IPS-NIHi11 (cell line): Measurements from ENCODE around the gene FBXO44.
"Not testable (repeated sequence)": the region's sequence is repeated elsewhere in the genome, so short reads cannot be mapped to it uniquely, and the experiment has no call there.

Experiments used
- DNase-seq: peaks from one replicate; pipeline ENCODE4 v3.0.0; 2012; ENCODE audit warnings: mixed read lengths, low spot score

The FBXO44 gene, protein sequence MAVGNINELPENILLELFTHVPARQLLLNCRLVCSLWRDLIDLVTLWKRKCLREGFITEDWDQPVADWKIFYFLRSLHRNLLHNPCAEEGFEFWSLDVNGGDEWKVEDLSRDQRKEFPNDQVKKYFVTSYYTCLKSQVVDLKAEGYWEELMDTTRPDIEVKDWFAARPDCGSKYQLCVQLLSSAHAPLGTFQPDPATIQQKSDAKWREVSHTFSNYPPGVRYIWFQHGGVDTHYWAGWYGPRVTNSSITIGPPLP

DNA sequence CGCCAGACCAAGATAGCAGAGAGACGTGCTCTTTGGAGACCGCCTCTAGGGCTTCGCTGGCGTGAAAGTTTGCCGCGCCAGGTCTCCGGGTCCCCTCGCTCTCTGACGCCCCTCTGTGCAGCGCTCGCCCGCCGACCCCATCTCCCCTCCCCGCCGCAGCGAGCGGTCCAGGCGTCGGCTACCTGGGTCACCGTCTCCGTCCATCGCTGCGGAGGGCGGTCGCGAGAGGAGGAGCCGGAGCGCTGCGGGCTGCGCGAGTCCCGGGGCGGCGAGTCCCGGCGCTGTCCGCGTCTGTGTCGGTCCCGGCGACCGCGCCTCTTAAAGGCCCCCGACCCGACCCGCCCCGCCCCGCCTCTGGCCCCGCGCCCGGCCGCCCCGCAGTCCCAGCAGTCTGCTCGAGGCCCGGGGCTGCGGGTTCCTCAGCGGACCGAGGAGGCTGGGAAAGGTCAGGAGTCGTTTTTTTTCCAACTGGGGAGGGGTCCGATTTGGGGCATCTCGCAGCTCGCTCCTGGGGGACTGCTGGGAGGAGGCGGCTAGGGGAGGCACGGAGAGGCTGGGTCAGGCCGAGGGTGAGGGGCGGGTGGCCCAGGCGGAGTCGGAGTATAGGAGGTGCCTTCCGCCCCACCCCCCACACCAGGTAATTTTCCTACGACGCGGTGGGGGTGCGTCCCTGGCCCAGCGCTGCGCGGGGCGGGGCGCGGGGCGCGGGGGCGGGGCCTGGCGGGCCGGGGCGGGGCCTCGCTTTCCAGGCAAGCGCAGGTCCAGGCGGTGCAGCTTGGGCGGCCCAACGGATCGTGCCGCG is at the start of gene FBXO44, which contains the start of gene FBXO2:
Gene FBXO44 (plus strand): TSS at position 741 of the 802 bp plus-strand sequence. CDS start 959 bp downstream, outside the sequence.
Gene FBXO2 (minus strand): TSS at position 293 of the 802 bp plus-strand sequence. CDS start 89 bp downstream, at position 204.
- peak; percentile 88 for DNase-seq

DNA sequence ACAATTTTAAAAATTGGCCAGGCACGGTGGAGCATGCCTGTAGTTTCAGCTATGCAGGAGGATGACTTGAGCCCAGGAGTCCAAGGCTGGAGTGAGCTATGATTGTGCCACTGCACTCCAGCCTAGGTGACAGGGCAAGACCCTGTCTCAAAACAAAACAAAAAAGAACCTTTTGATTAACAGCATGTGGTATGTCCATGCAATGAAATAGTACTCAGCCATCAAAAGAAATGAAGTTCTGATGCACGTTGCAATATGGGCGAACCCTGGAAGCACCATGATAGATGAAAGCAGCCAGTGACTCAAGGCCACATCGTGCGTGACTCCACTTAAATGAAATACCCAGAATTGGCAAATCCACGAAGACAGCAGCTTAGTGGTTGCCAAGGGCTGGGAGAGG is 47.9 kb upstream of the FBXO44 start:
- no peak for DNase-seq

DNA sequence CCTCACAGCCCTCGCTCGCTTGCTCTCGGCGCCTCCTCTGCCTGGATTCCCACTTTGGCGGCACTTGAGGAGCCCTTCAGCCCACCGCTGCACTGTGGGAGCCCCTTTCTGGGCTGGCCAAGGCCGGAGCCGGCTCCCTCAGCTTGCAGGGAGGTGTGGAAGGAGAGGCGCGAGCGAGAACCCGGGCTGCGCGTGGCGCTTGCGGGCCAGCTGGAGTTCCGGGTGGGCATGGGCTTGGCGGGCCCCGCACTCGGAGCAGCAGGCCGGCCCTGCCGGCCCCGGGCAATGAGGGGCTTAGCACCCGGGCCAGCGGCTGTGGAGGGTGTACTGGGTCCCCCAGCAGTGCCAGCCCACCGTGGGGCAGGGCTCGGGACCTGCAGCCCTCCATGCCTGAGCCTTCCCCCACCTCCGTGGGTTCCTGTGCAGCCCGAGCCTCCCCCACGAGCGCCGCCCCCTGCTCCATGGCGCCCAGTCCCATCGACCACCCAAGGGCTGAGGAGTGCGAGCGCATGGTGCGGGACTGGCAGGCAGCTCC is 46.0 kb upstream of the FBXO44 start:
- not testable (repeated sequence) for DNase-seq

DNA sequence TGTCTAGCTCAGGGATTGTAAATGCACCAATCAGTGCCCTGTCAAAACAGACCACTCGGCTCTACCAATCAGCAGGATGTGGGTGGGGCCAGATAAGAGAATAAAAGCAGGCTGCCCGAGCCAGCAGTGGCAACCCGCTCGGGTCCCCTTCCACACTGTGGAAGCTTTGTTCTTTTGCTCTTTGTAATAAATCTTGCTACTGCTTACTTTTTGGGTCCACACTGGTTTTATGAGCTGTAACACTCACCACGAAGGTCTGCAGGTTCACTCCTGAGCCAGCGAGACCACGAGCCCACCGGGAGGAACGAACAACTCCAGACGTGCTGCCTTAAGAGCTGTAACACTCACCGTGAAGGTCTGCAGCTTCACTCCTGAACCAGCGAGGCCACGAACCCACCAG is 45.3 kb upstream of the FBXO44 start:
- not testable (repeated sequence) for DNase-seq

DNA sequence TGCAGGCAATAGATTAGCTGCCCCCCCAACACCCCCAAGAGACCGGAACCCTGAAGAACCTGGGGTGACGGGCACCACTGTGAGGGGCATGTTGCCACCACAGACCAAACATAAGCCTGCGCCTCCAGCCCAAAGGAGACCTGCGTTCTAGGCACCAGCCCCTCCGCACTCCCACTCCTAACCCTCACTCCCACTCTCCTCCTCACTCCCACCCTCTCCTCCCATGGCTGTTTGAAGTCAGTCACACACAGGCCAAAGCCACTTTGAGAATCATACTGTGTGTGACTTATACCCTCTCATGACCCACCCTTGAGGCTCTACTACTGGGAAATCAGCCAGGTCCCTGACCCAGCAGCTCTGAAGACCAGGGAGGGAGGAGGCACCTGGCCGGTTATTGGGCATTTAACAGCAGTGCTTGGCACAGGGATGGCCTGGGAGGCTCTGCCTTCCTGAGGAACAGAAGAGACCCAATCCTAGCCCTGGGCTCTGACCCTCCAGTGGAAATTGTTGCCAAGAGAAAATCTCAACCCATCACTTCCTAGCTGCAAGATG is 44.0 kb upstream of the FBXO44 start:
- no peak for DNase-seq

DNA sequence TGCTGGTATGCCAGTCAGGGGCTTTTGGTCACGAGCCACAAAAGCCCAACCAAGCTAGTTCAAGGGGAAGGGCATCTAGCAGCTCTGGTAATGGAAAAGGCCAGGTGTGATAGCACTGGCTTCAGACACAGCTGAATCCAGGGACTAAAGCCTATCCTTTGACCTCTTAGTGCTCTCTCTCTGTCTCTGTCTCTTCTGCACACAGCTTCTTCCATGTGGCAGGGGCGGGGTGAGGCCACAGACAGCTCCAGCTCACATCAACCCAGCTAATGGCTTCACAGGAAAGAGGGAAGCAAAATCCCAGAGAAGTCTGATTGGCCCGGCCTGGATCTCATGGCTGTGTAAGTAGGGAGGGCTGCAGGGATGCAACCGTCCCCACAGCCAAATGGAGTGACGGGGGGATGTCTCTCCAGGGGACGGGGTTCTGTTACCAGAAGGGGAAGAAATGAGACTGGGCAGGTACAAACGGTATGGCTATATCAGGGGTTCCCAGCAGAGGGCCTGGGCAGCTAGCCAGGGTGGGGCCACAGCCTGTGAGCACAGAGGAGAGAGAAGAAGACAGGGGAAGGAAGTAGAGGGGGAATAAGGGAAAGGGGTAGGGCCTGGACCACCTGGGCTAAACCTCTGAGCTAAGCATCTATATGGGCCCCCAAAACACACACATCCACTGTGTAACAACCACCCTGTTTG is 42.9 kb upstream of the FBXO44 start:
- DNase-seq: no peak

DNA sequence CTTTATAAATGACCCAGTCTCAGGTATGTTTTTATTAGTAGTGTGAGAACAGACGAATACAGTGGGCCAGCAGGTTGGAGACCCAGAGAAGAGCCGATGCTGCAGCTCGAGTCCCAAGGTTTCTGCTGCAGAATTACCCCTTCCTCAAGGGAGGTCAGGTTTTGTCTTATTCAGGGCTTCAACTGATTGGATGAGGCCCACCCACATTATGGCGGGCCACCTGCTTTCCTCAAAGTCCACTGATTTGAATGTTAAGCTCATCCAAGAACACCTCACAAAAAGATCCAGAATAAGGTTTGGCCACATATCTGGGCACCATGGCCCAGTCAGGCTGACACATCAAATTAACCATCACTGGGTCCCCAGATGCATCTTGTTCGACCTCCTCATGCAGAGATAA is 41.3 kb upstream of the FBXO44 start:
- DNase-seq: no peak

DNA sequence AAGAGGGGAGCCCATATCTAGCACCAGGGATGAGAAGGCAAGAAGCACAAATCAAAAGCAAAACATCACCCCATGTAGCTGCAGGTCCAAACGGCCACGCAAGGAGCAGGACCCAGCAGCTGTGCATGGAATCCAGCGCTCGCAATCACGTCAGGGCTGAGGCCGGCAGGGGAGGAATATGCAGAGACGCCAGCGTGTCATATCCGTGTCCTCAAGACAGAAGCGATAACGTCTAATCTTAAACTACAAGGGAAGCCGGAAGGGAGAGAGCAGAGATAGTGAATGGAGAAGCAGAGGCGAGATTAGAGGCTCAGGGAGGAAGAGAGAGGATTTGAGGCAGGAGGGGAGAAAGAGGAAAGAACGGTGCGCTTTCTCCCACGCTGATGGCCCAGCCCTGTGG is 39.6 kb upstream of the FBXO44 start:
- DNase-seq: no peak

DNA sequence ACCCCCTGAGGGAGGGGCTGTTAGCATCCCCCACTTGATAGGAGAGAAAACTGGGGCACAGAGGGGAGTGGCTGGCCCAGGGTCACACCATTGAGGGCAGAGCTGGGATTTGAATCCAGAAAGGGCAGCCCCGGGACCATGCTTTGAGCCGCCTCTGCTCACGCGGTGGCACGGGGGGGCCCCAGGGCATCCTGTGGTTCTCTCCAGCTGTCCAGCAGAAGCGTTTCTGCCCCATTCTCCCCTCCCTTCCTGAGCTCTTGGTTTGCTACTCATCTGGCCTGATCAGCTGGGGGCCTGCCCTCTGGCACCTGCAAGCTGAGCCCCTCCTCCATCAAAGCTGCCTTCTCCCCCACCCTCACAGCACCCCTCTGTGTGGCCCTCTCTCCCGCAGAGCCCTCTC is 37.9 kb upstream of the FBXO44 start:
- DNase-seq: no peak

DNA sequence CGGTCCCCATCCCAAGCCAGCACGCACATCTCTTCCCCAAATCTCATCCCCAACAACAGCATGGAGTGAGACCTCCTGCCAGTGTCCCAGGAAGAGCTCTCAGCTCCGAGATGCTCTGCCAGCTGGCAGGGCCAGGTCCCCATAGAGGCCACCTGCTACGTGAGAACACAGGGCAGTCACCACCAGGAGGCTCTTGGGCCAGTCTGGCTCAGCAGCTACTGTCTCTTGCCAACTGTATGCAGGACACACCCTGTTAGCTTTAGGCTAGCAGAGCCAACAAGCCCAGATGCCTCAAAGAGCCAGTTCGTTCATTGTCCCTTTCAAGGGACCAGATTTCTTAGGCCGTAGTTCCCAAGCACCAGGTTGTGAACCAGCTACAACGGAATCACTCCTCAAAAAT is 37.4 kb upstream of the FBXO44 start:
- DNase-seq: no peak

DNA sequence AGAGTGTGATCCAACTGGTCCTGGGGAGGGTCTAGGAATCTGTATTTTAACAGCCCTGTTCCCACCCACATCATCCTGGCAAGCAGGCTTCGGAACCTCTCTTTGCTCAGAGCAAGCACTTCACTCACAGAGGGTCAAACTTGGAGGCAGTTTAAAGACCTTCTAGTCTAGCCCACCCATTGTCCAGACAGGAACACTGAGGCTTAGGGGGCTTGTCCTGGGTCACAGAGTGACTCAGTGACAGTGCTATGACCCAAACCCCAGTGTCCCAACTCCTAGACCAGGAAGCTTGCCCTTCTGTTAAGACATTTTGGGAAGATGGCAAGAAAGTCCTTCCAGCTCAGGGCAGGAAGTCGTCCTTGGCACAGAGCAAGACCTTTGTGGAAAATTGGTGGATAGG is 36.9 kb upstream of the FBXO44 start:
- no peak for DNase-seq

DNA sequence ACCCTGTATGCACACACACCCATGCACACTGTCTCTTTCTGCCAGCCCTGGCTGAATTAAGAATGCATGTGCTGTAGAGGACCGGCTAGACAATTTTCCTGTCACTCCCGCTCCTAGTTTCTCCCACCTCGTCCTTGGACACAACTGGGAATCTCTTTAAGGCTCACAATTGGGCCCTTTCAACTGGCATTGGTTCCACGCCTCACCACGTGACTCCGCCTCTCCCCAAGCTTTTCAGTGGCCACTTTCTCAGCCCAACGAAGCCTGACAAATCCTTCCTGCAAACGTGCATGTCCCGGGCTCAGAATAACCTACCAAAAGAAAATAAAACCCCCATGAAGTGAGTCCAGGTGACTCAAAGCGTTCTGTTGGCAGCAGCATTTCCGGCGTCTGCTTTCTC is 34.3 kb upstream of the FBXO44 start:
- DNase-seq: no peak

DNA sequence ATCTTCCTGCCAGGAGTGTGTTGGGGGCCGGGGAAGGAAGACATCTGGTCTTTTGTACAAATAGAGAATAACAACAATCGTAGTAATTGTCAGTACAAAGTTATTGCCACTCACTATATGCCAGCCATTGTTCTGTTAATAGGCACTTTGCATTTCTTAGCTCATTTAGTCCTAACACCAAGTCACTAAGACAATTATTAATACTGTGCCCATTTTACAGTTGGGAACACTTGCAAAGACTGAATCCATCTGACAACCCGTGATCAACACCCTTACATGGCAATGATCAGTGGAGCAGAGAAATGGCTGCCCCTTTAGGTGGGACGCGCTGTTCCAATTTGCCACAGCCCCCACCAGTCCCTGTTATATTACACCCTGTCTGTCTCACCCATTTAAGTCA is 33.8 kb upstream of the FBXO44 start:
- no peak for DNase-seq

DNA sequence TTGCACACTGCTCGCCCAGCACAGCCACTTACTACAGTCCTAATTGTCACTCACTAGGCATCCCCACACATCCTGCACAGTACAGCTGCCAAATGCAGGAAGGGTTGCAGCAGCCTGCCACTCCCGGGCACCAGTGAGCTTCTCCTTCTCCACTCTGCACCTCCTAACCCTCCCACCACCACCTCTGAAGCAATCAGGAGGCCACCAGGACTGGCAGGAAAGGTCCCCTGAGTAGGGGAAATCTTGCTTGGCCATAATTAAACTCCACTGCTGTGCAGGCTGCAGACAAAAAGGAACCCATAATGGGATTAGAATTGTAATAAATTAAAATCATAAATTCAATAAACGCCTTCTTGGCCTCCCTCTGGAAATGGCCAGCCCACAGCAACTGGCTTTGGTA is 32.3 kb upstream of the FBXO44 start:
- DNase-seq: no peak

DNA sequence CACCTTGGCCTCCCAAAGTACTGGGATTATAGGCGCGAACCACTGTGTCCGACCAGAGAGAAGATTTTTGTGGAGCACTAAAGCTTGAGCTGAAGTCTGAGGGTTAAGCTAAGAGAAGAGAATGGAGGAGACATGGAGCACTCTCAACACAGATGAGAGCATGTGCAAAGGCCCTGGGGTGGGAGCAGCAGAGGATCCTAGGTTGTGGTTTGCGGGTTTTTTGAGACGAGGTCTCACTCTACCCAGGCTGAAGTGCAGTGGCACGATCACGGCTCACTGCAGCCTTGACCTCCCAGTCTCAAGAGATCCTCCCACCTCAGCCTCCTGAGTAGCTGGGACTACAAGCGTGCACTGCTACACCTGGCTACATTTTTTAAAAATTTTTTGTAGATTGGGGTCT is 31.0 kb upstream of the FBXO44 start:
- no peak for DNase-seq

DNA sequence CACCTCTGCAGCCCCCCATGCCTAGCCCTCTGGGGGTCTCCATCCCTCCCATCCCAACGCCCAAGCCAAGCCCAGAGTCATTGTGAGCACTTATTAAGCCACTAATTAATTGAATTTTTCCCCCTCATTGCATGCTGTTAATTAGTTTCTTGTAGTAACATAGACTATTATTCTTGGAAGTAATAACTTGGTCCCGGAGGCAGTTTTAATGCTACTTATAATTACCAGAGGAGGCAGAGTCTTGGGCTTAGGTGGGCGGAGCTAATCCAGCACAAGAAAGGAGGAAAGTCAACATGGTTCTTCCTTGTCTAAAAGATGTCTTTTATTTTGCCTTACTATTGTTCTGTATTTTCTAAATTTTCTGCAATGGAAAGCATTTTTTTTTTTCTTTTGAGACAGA is 28.1 kb upstream of the FBXO44 start:
- DNase-seq: no peak

DNA sequence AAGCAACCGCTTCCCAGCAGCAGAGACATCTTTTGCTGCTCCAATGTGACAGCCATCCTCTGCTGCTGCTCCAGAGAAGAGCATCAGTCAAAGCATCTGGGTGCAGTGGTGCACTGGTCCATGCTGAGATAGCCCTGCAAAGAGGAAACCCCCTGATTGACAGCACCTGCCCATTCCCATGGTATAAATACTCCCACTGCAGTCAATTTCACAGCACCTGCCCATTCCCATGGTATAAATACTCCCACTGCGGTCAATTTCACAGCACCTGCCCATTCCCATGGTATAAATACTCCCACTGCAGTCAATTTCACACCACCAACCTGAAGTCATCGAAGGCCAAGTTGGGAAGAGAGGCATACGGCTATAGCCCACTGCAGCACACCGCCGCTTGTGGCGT is 25.9 kb upstream of the FBXO44 start:
- no peak for DNase-seq

DNA sequence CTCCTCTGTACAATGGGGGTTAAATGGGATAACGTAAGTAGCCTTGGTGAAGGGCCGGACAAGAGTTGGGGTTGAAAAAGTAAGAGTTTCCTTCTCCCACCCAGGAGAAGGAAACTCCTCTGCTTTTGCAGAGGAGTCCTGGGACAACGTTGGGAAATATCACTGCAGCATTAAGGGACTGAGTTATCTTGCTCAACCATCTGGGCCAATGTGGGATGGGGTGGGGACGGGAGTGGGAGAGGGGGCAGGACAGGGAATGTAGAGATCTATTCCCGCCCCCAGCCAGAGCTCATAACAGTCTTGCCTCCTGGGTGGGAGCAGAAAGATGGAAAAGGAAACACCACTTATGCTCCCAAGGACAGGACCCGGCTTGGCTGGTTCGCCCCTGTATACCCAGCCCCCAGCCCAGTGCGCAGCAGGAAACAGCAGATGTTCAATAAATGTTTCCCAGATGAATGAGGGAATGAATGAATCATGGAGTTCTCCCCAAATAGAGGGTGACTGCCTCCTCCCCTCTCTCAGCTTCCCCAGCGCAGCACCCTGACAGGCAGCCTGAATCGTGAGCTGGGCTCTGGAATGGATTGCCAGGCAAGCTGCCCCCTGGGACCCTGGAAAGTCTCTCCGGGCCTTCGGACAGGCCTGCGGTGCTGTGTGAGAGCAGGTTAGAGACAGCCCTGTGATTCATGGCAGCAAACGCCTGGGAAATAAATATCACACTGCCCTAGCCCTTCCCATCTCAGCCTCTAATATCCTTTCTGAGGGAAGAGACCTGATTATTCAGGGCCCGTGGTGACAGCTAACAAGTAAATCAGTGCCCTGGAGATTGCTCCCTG is 25.3 kb upstream of the FBXO44 start:
- DNase-seq: no peak

DNA sequence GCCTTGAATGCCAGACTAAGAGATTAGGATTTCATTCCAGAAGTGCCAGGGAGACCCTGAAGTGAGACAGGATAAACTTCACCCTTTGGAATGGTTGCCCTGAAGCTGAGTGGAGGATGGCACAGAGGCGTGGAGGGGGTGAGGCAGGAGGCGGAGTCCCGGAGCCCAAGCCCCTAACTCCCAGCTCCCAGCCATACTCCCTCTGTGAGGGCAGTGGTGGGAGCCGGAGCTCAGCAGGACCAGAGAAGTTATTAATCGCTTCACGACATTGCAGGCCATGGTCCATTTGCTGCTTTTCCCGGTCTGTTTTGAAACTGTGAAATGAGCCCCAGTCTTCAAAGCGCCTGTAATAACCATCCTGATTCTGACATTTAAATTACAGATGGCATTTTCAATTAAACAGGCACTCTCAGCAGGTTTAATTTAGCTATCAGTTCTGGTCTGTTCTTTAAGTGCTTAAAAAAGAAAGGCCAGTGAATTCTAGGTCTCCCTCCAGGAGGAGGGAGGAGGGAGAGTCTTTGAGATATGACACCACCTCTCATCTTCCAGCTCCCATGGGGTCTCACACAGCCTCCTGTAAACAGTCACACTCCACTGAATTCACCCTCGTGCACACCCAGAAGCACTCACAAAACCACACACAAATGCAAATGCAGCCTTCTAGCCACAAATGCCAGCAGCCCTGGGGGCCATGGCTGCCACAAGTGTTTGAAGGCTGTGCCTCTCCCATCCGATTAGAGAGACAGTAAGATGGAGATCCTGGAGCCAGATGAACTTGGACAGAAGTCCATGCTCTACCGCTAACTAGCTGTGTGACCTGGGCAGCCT is 20.1 kb upstream of the FBXO44 start:
- no peak for DNase-seq

DNA sequence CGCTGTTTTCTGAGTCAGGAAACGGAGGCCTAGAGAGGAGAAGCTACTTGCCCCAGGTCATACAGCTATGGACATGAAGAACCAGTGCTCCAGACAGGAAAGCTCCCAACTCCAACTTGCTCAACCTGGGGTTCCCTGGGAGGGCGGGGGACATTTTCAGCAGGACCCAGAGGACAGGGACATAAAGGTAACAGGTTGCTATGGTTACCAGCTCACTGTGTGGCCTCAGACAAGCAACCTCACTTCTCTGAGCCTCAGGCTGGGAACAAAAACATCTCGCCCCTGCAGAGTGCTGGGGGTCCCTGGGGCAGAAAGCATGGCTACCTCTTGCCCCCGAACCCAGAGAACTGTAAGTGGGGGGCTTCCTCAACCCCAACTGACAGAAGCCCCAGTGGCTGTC is 16.6 kb upstream of the FBXO44 start:
- no peak for DNase-seq

DNA sequence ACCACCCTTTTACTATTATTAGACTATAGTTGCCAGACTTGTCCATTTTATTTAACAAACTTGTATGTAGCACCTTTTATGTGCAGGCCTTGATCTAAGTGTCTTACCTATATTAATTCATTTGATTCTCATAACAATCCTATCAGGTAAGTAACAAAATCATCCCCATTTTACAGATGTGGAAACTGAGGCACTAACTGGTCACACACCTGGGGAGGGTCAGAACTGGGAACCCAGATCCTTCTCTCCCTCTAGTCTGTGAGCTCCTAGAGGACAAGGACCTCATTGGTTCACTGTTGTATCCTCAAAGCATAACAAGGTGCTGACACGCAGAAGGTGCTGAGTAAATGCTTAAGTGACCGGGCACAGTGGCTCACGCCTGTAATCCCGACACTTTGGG is 15.3 kb upstream of the FBXO44 start:
- DNase-seq: no peak
